HL-60 (cell line): ENCODE data around the gene CFAP73.

ENCODE experiments used
- POLR2AphosphoS5 ChIP-seq: IDR thresholded peaks from 2 replicates; pipeline ENCODE4 v1.6.1; 2012; ENCODE audit warnings: low read depth
- TF ChIP-seq, protein P1 (sequence below): IDR thresholded peaks from one replicate; pipeline ENCODE4 v1.5.1; 2011; ENCODE audit warnings: low read length, control low read depth, inconsistent platforms; ENCODE audit not compliant: insufficient read depth

DNA sequence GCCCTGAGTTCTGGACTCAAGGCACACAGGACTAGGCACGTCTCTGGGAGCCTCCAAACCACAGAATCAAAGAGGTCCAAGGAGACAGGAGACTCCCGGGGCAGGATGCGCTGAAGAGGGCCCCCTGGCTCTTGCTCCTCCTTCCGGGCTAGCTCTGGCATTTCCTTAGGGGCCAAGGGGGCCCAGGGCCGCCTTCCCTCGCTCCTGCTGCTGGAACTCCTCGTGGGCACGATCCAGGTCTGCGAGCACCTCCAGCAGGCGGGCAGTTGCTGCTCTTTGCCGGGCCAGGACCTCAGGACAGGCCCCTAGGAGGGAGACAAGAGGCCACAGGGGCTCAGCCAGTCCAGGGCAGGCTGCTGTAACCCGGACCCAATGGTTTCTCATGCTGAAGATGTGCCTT, 49.8 kb upstream of the CFAP73 start:
- TF ChIP-seq, protein P1, sequence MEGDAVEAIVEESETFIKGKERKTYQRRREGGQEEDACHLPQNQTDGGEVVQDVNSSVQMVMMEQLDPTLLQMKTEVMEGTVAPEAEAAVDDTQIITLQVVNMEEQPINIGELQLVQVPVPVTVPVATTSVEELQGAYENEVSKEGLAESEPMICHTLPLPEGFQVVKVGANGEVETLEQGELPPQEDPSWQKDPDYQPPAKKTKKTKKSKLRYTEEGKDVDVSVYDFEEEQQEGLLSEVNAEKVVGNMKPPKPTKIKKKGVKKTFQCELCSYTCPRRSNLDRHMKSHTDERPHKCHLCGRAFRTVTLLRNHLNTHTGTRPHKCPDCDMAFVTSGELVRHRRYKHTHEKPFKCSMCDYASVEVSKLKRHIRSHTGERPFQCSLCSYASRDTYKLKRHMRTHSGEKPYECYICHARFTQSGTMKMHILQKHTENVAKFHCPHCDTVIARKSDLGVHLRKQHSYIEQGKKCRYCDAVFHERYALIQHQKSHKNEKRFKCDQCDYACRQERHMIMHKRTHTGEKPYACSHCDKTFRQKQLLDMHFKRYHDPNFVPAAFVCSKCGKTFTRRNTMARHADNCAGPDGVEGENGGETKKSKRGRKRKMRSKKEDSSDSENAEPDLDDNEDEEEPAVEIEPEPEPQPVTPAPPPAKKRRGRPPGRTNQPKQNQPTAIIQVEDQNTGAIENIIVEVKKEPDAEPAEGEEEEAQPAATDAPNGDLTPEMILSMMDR: no peak
- no peak for TF ChIP-seq POLR2AphosphoS5
